ENCODE results near the gene CBX2.

- TF ChIP-seq PPARA (CRISPR knock-in tag; IDR thresholded peaks at IDR 0.05; ENCODE audit: borderline replicate concordance) (no peak), ARNTL (CRISPR knock-in tag; IDR thresholded peaks at IDR 0.05; ENCODE audit: borderline replicate concordance, low read depth) (no peak), ZC3H10 (CRISPR knock-in tag; IDR thresholded peaks at IDR 0.05) (no peak), POU6F1 (CRISPR knock-in tag; IDR thresholded peaks at IDR 0.05; ENCODE audit: borderline replicate concordance, low read depth) (no peak), CREB5 (CRISPR knock-in tag; IDR thresholded peaks at IDR 0.05; ENCODE audit: low read depth) (no peak), CSDC2 (CRISPR knock-in tag; IDR thresholded peaks at IDR 0.05) (no peak), SNAI2 (CRISPR knock-in tag; IDR thresholded peaks at IDR 0.05) (no peak), ZNF565 (CRISPR knock-in tag; conservative IDR thresholded peaks at IDR 0.05; ENCODE audit: low read depth) (no peak), ZNF70 (CRISPR knock-in tag; IDR thresholded peaks at IDR 0.05) (no peak), ZFP30 (CRISPR knock-in tag; IDR thresholded peaks at IDR 0.05) (no peak), PATZ1 (CRISPR knock-in tag; IDR thresholded peaks at IDR 0.05; ENCODE audit: borderline replicate concordance) (no peak), ESRRG (CRISPR knock-in tag; IDR thresholded peaks at IDR 0.05) (no peak), RARB (CRISPR knock-in tag; IDR thresholded peaks at IDR 0.05) (no peak), TOX (CRISPR knock-in tag; IDR thresholded peaks at IDR 0.05; ENCODE audit: borderline replicate concordance) (no peak)
Observed at GRCh38 chr17:79795795-79796443, 18.0 kb downstream of the CBX2 start.
